Breast epithelium (tissue), 3 donors: ENCODE measurements around the gene PRDM2.

Experiments used
- POLR2A ChIP-seq: fragments of 450-650 bp; IDR thresholded peaks from one replicate; pipeline ENCODE4 v1.6.1; 2016; ENCODE audit warnings: antibody characterized with exemption, mild to moderate bottlenecking, moderate library complexity
- POLR2AphosphoS5 ChIP-seq, 3 donors: sonication (generic); formaldehyde crosslinking; IDR thresholded peaks; one replicate each; pipeline ENCODE4 v1.6.1; 2017; ENCODE audit warnings: antibody characterized with exemption in 3 of 3
- TF ChIP-seq, protein P1 (sequence below), 3 donors: fragments of 450-650 bp; IDR thresholded peaks; one replicate each; pipeline ENCODE4 v1.5.1; 2016 to 2017; ENCODE audit warnings: antibody characterized with exemption in 3 of 3, mild to moderate bottlenecking in 3 of 3, moderate library complexity in 3 of 3

DNA sequence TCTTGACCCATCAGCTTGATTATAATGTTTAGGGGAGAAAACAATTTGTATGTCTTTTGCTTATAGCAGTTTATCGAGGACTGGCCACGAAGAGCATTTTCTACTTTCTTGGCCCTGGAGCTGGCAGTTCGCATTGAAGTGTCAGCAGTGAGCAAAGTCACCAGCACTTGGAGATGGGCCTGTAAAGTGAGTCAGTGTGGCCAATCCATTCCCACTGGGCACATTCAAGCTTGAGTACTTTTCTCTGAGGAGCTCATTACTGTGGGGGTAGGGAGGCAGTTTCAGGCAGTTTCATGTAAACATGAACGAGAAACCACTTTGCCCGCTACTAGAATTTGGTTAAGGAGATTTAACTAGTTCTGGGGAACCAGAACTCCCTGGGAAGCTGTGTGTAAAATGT is 164.8 kb downstream of the PRDM2 start:
- TF ChIP-seq POLR2A (no peak), POLR2AphosphoS5 (IDR thresholded peaks at IDR 0.05) (no peak)
- TF ChIP-seq, protein P1, sequence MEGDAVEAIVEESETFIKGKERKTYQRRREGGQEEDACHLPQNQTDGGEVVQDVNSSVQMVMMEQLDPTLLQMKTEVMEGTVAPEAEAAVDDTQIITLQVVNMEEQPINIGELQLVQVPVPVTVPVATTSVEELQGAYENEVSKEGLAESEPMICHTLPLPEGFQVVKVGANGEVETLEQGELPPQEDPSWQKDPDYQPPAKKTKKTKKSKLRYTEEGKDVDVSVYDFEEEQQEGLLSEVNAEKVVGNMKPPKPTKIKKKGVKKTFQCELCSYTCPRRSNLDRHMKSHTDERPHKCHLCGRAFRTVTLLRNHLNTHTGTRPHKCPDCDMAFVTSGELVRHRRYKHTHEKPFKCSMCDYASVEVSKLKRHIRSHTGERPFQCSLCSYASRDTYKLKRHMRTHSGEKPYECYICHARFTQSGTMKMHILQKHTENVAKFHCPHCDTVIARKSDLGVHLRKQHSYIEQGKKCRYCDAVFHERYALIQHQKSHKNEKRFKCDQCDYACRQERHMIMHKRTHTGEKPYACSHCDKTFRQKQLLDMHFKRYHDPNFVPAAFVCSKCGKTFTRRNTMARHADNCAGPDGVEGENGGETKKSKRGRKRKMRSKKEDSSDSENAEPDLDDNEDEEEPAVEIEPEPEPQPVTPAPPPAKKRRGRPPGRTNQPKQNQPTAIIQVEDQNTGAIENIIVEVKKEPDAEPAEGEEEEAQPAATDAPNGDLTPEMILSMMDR (IDR thresholded peaks at IDR 0.05): no peak
